GM12878 (cell line): ENCODE results near the gene CSNK1G3.

Experiments
- SMAD5 ChIP-seq: IDR thresholded peaks from 2 replicates; pipeline ENCODE4 v1.6.1; 2016; ENCODE audit warnings: antibody characterized with exemption, low read depth
- SP1 ChIP-seq: IDR thresholded peaks from one replicate; pipeline ENCODE4 v1.6.1; 2011; ENCODE audit warnings: low read depth, low read length
- ZBED1 ChIP-seq: IDR thresholded peaks from 2 replicates; pipeline ENCODE4 v1.6.1; 2016; ENCODE audit warnings: borderline replicate concordance
- TF ChIP-seq, protein P1 (sequence below): IDR thresholded peaks from 2 replicates; pipeline ENCODE4 v1.6.1; 2012; ENCODE audit warnings: low read depth, low read length, improper control_type of control experiment

DNA sequence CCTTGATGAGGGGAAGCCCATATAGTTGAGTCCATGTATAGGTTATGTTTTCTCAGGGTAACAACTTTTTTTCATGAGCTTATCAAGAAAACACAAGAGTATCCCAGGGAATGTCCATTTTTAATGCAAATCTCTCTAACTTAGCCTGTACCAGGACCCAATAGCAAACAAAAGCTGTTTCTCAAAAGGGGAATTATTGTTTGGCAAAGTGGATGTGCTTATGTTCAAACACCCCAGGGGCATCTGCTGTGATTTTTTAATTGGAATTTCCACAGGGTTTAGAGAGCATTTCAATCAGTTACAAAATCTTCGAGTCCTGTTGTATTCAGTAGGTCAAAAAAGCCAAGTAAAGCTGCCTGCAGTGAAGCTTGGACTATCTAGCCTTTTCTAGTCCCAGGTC lies 33.4 kb upstream of the CSNK1G3 start:
- TF ChIP-seq ZBED1 = no peak
- no peak for TF ChIP-seq SMAD5
- TF ChIP-seq, protein P1, sequence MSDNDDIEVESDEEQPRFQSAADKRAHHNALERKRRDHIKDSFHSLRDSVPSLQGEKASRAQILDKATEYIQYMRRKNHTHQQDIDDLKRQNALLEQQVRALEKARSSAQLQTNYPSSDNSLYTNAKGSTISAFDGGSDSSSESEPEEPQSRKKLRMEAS = no peak
- TF ChIP-seq SP1 = no peak
